Measurements from ENCODE around the gene STX5. TPM values are rescaled to one million over a fixed set of nuclear protein-coding genes. Genes with fewer than 3 reads are reported as not detected.

STX5 gene
- polyA plus RNA-seq, 3 donors, result 36.4 to 39.6 (median 38.5) TPM

DNA sequence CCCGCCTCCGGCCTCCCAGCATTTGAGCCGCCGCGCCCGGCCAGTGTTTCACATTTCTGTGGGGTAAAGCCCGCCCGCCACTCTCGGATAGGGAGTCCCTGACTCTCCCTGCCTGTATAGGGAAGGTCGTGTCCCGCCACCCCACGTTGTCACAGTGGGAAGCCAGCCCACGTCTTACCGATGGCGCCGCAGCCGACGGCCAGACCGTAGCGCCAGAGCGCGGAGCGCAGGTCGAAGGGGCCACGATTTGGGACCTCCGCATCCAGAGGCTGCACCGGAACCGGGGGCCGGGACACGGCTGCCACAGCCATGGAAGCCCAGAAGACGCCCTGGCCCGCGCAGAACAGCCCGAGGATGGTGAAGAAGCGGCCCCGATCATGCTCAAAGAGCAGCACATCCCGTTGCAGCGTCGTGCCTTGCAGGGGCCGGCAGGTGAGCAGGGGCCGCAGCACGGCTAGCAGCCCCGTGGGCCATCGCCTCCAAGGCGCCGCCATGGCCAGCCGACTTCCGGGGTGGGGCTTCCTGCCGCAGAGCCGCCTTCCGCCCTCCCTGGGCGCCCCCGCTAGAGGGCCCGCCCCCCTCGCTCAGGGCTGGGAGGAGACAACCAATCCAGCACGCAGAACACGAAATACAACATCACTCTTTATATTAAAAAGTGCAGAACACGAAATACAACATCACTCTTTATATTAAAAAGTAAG, 40.2 kb downstream of the STX5 start, which contains the start of gene TMEM223:
Gene TMEM223 (minus strand): TSS at position 506 of the 701 bp plus-strand sequence. CDS start 12 bp downstream, at position 494.
- H3K4me3 ChIP-seq (replicated peaks in 1 of 3; ENCODE audit: low read depth in 2 of 3, low read length in 3 of 3), result peak within 1 kb of the TSS; percentile 45 to 91 (median 84)
- DNase-seq, result peak; percentile 70 to 75 (median 72)
- peak within 1 kb of the TSS; percentile 78 for H3K4me2 ChIP-seq (replicated peaks; ENCODE audit: extremely low read depth, low read length, poor library complexity, severe bottlenecking)
- TF ChIP-seq, protein P1, sequence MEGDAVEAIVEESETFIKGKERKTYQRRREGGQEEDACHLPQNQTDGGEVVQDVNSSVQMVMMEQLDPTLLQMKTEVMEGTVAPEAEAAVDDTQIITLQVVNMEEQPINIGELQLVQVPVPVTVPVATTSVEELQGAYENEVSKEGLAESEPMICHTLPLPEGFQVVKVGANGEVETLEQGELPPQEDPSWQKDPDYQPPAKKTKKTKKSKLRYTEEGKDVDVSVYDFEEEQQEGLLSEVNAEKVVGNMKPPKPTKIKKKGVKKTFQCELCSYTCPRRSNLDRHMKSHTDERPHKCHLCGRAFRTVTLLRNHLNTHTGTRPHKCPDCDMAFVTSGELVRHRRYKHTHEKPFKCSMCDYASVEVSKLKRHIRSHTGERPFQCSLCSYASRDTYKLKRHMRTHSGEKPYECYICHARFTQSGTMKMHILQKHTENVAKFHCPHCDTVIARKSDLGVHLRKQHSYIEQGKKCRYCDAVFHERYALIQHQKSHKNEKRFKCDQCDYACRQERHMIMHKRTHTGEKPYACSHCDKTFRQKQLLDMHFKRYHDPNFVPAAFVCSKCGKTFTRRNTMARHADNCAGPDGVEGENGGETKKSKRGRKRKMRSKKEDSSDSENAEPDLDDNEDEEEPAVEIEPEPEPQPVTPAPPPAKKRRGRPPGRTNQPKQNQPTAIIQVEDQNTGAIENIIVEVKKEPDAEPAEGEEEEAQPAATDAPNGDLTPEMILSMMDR (IDR thresholded peaks at IDR 0.05), result no peak
- WGBS (ENCODE audit: insufficient coverage), result under 1% methylated on average over 51 of the region's 58 CpGs
- peaks cover 52% of the 10 kb centered on the region for H4K20me1 ChIP-seq (ENCODE audit: insufficient read depth, low read length)
- no peaks in the 10 kb centered on the region for H3K27me3 ChIP-seq (ENCODE audit: control insufficient read depth in 2 of 2, insufficient read depth in 2 of 2, low read length in 2 of 2)
- peaks cover 62 to 68% of the 10 kb centered on the region in 2 donors for H3K36me3 ChIP-seq (replicated peaks in 1 of 2; ENCODE audit: control insufficient read depth in 1 of 2, insufficient read depth in 2 of 2, low read length in 2 of 2)
- peaks cover 43% of the 10 kb centered on the region for H3K4me1 Mint-ChIP-seq
- peak within 1 kb of the TSS; percentile 65 for H2AFZ ChIP-seq (ENCODE audit: insufficient read depth, low read depth, low read length, poor library complexity, severe bottlenecking)
- peak within 1 kb of the TSS; percentile 77 to 78 for H3K27ac ChIP-seq (ENCODE audit: low read depth in 1 of 2, low read length in 2 of 2)
- H3K79me2 ChIP-seq (ENCODE audit: insufficient read depth, low read length), result peaks cover 84% of the 10 kb centered on the region
- peaks cover 27 to 57% of the 10 kb centered on the region in 2 donors for H3K4me1 ChIP-seq (ENCODE audit: control insufficient read depth in 1 of 2, insufficient read depth in 2 of 2, low read length in 2 of 2)
- no peaks in the 10 kb centered on the region for H3K27me3 Mint-ChIP-seq (ENCODE audit: low read depth in 3 of 3)
- no peaks in the 10 kb centered on the region for H3K9me3 Mint-ChIP-seq
- H3K36me3 Mint-ChIP-seq, result peaks cover 53 to 64% of the 10 kb centered on the region in 2 donors
- peak within 1 kb of the TSS; percentile 83 to 89 for H3K4me3 Mint-ChIP-seq
- intact Hi-C loops (cut with micrococcal nuclease), result no loop called here
- H3K9me3 ChIP-seq (replicated peaks in 1 of 2; ENCODE audit: control insufficient read depth in 1 of 2, insufficient read depth in 1 of 2, low read length in 2 of 2), result no peaks in the 10 kb centered on the region
- H3K9ac ChIP-seq (ENCODE audit: insufficient read depth, low read length, poor library complexity, severe bottlenecking), result peak within 1 kb of the TSS; percentile 76
- peak within 1 kb of the TSS; percentile 82 to 95 (median 92) for H3K27ac Mint-ChIP-seq

DNA sequence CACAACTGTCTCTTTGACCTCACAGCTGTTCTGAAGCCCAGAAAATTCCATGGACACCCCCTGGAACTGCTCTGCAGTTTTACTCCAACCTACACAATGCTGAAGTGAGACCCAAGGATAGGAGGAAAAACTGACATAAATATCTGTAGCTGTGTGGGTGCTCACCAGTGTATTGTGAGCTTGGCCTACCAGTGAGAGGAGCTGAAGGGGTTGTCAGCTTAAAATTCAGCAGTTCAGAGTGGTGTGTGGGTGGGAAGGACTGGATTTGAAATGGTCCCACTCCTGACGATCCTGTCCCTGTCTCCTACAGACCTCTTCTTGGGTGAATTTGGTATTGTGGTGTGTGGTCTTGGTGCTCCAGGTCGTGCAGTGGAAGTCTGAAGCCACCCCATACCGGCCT, 42.3 kb downstream of the STX5 start:
- DNase-seq, result no peak
- Histone ChIP-seq H3K4me2 (replicated peaks; ENCODE audit: extremely low read depth, low read length, poor library complexity, severe bottlenecking) (no peak overlapping the region), H3K4me1 (ENCODE audit: control insufficient read depth in 1 of 2, insufficient read depth in 2 of 2, low read length in 2 of 2) (peaks cover 35 to 66% of the 10 kb centered on the region in 2 donors), H3K4me3 (replicated peaks in 1 of 3; ENCODE audit: low read depth in 2 of 3, low read length in 3 of 3) (no peak overlapping the region), H2AFZ (ENCODE audit: insufficient read depth, low read depth, low read length, poor library complexity, severe bottlenecking) (no peak overlapping the region), H3K27me3 (ENCODE audit: control insufficient read depth in 2 of 2, insufficient read depth in 2 of 2, low read length in 2 of 2) (no peaks in the 10 kb centered on the region), H3K36me3 (replicated peaks in 1 of 2; ENCODE audit: control insufficient read depth in 1 of 2, insufficient read depth in 2 of 2, low read length in 2 of 2) (peaks cover 41 to 48% of the 10 kb centered on the region in 2 donors), H3K9ac (ENCODE audit: insufficient read depth, low read length, poor library complexity, severe bottlenecking) (no peak overlapping the region), H3K27ac (ENCODE audit: low read depth in 1 of 2, low read length in 2 of 2) (peak overlapping the region in 1 of 2 donors; percentile 77), H3K79me2 (ENCODE audit: insufficient read depth, low read length) (peaks cover 78% of the 10 kb centered on the region), H3K9me3 (replicated peaks in 1 of 2; ENCODE audit: control insufficient read depth in 1 of 2, insufficient read depth in 1 of 2, low read length in 2 of 2) (no peaks in the 10 kb centered on the region), H4K20me1 (ENCODE audit: insufficient read depth, low read length) (peaks cover 32% of the 10 kb centered on the region)
- intact Hi-C loops (cut with micrococcal nuclease), result loop anchor here (5.0 to 10.0 kb wide), 3 partner anchors 43 to 195 kb away; partner anchors contain the start of genes STX5 (in 1 of the 2), TEX54 (in 1 of the 2) and TUT1 (in 1 of the 2)
- peaks cover 51% of the 10 kb centered on the region for H3K4me1 Mint-ChIP-seq
- peaks cover 33 to 43% of the 10 kb centered on the region in 2 donors for H3K36me3 Mint-ChIP-seq
- 100% methylated on average over 1 of the region's 3 CpGs for WGBS (ENCODE audit: insufficient coverage)
- no peak overlapping the region for H3K4me3 Mint-ChIP-seq
- H3K9me3 Mint-ChIP-seq, result no peaks in the 10 kb centered on the region
- TF ChIP-seq, protein P1 (IDR thresholded peaks at IDR 0.05), result no peak
- H3K27ac Mint-ChIP-seq, result peak overlapping the region in 6 of 7 donors; percentile 55 to 90 (median 80)
- no peaks in the 10 kb centered on the region for H3K27me3 Mint-ChIP-seq (ENCODE audit: low read depth in 3 of 3)

All from CD14-positive monocyte (primary cell).